A549 (cell line): ENCODE measurements around the gene KRT71. TPM values are rescaled to one million over a fixed set of nuclear protein-coding genes. Genes with fewer than 3 reads are reported as not detected.

Experiments
- ATAC-seq, 2 experiments: fragments of 200-7000 bp in 1 of 2; fragments of >200 bp in 1 of 2; cut with Nextera tagmentation in 1 of 2; cut with Tn5 transposase in 1 of 2; 3 replicates each; pipeline versions ENCODE4 v1.8.0 to v1.9.1; 2018 to 2020; ENCODE audit warnings: mild to moderate bottlenecking in 1 of 2, moderate library complexity in 1 of 2
- CTCF ChIA-PET: fragments of 300-600 bp; sonication (Branson Sonifier 250); formaldehyde crosslinking; extraction: SDS; loops from one replicate; lab custom pipeline; 2021; ENCODE audit warnings: antibody characterized with exemption, inconsistent platforms; lab: Yijun Ruan, JAX
- POLR2A ChIA-PET: fragments of 350-600 bp; formaldehyde crosslinking; extraction: SDS; loops from one replicate; lab custom pipeline; 2021; ENCODE audit warnings: antibody characterized with exemption, inconsistent platforms; lab: Yijun Ruan, JAX
- DNase-seq, 2 experiments: peaks; one replicate each; pipeline versions ENCODE4 v3.0.0 to v3.0.0-alpha.2; 2011 to 2016; ENCODE audit warnings: low read depth in 1 of 2, low spot score in 1 of 2
- FAIRE-seq: peaks from 2 replicates; lab custom pipeline; 2011; peaks lifted over from hg19 to GRCh38; lab: Jason Lieb, UNC
- H3K27ac ChIP-seq, 2 experiments: fragments of >200 bp; sonication (Bioruptor Twin); formaldehyde crosslinking; 3 replicates each; pipeline ENCODE4 v1.5.1; 2016 to 2017
- H3K4me1 ChIP-seq: fragments of >200 bp; sonication (Bioruptor Twin); formaldehyde crosslinking; 3 replicates; pipeline ENCODE4 v1.6.1; 2016
- H3K4me2 ChIP-seq: fragments of >200 bp; sonication (Bioruptor Twin); formaldehyde crosslinking; 3 replicates; pipeline ENCODE4 v1.6.1; 2016
- H3K4me3 ChIP-seq: fragments of >200 bp; sonication (Bioruptor Twin); formaldehyde crosslinking; 3 replicates; pipeline ENCODE4 v1.5.1; 2016
- H3K9me3 ChIP-seq: fragments of >200 bp; sonication (Bioruptor Twin); formaldehyde crosslinking; 3 replicates; pipeline ENCODE4 v1.6.1; 2016
- BHLHE40 ChIP-seq: IDR thresholded peaks from 2 replicates; pipeline ENCODE4 v1.6.1; 2012; ENCODE audit warnings: low read depth, low read length, inconsistent platforms
- CBX2 ChIP-seq: fragments of 200-600 bp; sonication (generic); IDR thresholded peaks from 2 replicates; pipeline ENCODE4 v1.6.1; 2016; ENCODE audit warnings: low read depth, mild to moderate bottlenecking, borderline replicate concordance
- CEBPB ChIP-seq, 2 experiments: fragments of >200 bp in 1 of 2; sonication (Bioruptor Twin) in 1 of 2; formaldehyde crosslinking in 1 of 2; IDR thresholded peaks; 2 replicates each; pipeline ENCODE4 v1.6.1; 2012 to 2016
- EHMT2 ChIP-seq: fragments of 200-600 bp; sonication (generic); IDR thresholded peaks from 2 replicates; pipeline ENCODE4 v1.6.1; 2016; ENCODE audit warnings: antibody characterized with exemption, low read depth, mild to moderate bottlenecking, moderate library complexity
- FOXS1 ChIP-seq: fragments of 250-450 bp; sonication (Bioruptor Pico); IDR thresholded peaks from 2 replicates; pipeline ENCODE4 v1.5.0; 2020; ENCODE audit warnings: mild to moderate bottlenecking, moderate library complexity
- HEYL ChIP-seq: fragments of 250-450 bp; sonication (Bioruptor Pico); IDR thresholded peaks from 2 replicates; pipeline ENCODE4 v1.8.0; 2021; ENCODE audit warnings: mild to moderate bottlenecking, moderate library complexity
- HOXB13 ChIP-seq: fragments of 250-450 bp; sonication (Bioruptor Pico); IDR thresholded peaks from 2 replicates; pipeline ENCODE4 v1.5.0; 2020; ENCODE audit warnings: low read depth, mild to moderate bottlenecking, moderate library complexity
- KDM5A ChIP-seq: fragments of 200-600 bp; sonication (generic); IDR thresholded peaks from 2 replicates; pipeline ENCODE4 v1.6.1; 2016; ENCODE audit warnings: antibody characterized with exemption, mild to moderate bottlenecking
- MAFK ChIP-seq: fragments of 450-650 bp; IDR thresholded peaks from 2 replicates; pipeline ENCODE4 v1.6.1; 2014; ENCODE audit not compliant: partially characterized antibody
- NPAS2 ChIP-seq: fragments of 250-450 bp; sonication (Bioruptor Pico); IDR thresholded peaks from 2 replicates; pipeline ENCODE4 v1.8.0; 2022; ENCODE audit warnings: mild to moderate bottlenecking, moderate library complexity, borderline replicate concordance
- NR3C1 ChIP-seq: fragments of >200 bp; sonication (Bioruptor Twin); formaldehyde crosslinking; IDR thresholded peaks from 3 replicates; pipeline ENCODE4 v1.6.1; 2017
- RAD21 ChIP-seq, 2 experiments: fragments of >200 bp in 1 of 2; sonication (Bioruptor Twin) in 1 of 2; formaldehyde crosslinking in 1 of 2; IDR thresholded peaks in 1 of 2; conservative IDR thresholded peaks in 1 of 2; 2 replicates in 1 of 2; 3 replicates in 1 of 2; pipeline ENCODE4 v1.6.1; 2012 to 2018; ENCODE audit warnings: inconsistent platforms in 1 of 2
- RCOR1 ChIP-seq: fragments of 150-350 bp; IDR thresholded peaks from 2 replicates; pipeline ENCODE4 v1.6.1; 2014; ENCODE audit warnings: antibody characterized with exemption, low read length, low read depth
- SREBF2 ChIP-seq: fragments of 450-650 bp; IDR thresholded peaks from 2 replicates; pipeline ENCODE4 v1.6.1; 2014; ENCODE audit warnings: mild to moderate bottlenecking, moderate library complexity
- ZFP36 ChIP-seq: fragments of 450-650 bp; IDR thresholded peaks from 2 replicates; pipeline ENCODE4 v1.6.1; 2014; ENCODE audit warnings: borderline replicate concordance; ENCODE audit not compliant: partially characterized antibody
- ZNF302 ChIP-seq: fragments of 250-450 bp; sonication (Bioruptor Pico); IDR thresholded peaks from 2 replicates; pipeline ENCODE4 v1.9.0; 2021; ENCODE audit warnings: inconsistent platforms, mild to moderate bottlenecking, moderate library complexity
- WGBS: methylation state at CpG from one replicate; pipeline ENCODE4 v1.1.6; 2017; ENCODE audit errors: missing lambda C conversion rate; 5-methylcytosine and 5-hydroxymethylcytosine counted together
- polyA plus RNA-seq, 4 experiments: library from polyadenylated mRNA; depleted of rRNA in 3 of 4; stranded (reverse); fragments of >200 nt; fragmentation: RNase III in 1 of 4; extraction: RNeasy Plus Mini Kit Qiagen cat#74134 plus additional on column Dnase treatment in 1 of 4; gene quantifications; 2 replicates in 3 of 4; 3 replicates in 1 of 4; pipeline ENCODE4 v1.2.3, GENCODE V29; 2011 to 2017
- TF ChIP-seq, protein P1 (sequence below): fragments of 200-600 bp; sonication (generic); IDR thresholded peaks from 2 replicates; pipeline ENCODE4 v1.6.1; 2016; ENCODE audit warnings: antibody characterized with exemption, mild to moderate bottlenecking, moderate library complexity
- TF ChIP-seq, protein P2 (sequence below): fragments of >200 bp; sonication (Bioruptor Twin); formaldehyde crosslinking; IDR thresholded peaks from 2 replicates; pipeline ENCODE4 v1.6.1; 2016
- TF ChIP-seq, protein P3 (sequence below): IDR thresholded peaks from 2 replicates; pipeline ENCODE4 v1.6.1; 2012; ENCODE audit warnings: low read depth, borderline replicate concordance
- TF ChIP-seq, protein P4 (sequence below): fragments of >200 bp; sonication (Bioruptor Twin); formaldehyde crosslinking; IDR thresholded peaks from 3 replicates; pipeline ENCODE4 v1.6.1; 2016
- TF ChIP-seq, protein P5 (sequence below): fragments of 150-350 bp; IDR thresholded peaks from 2 replicates; pipeline ENCODE4 v1.6.1; 2014; ENCODE audit warnings: low read depth, mild to moderate bottlenecking, low read length

KRT71 gene
- polyA plus RNA-seq, 2 of the 4 experiments (the other 2 are of a cell fraction): not detected

DNA sequence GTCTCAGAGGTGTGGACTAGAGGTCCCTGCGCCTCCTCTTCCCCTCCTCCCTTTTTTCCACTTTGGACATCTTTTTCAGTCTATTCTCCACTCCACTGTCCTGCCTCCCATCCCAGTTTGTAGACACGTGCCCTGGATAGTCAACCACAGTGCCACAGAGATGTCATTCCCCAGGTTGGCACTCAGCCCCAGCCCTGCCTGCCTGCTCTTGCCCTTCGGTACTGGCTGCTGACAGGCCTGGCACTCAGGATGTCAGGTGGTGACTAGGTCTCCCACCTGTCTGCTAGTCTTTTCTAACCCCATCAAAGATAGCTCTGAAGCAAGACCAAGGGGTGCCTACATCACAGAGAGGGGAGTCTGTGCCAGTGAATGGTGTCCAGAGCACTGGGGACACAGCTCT is 15.8 kb downstream of the KRT71 start:
- H3K27ac ChIP-seq: no peak overlapping the region
- POLR2A ChIA-PET: no interaction called here
- H3K4me2 ChIP-seq: no peak overlapping the region
- no peaks in the 10 kb centered on the region for H3K9me3 ChIP-seq
- no peak for DNase-seq
- ATAC-seq: no peak
- H3K4me1 ChIP-seq: peaks cover 21% of the 10 kb centered on the region
- FAIRE-seq: no peak
- TF ChIP-seq EHMT2 (no peak), ZFP36 (no peak), NPAS2 (CRISPR knock-in tag) (no peak), CBX2 (no peak), BHLHE40 (no peak), HOXB13 (CRISPR knock-in tag) (no peak), HEYL (CRISPR knock-in tag) (no peak), RCOR1 (no peak), ZNF302 (CRISPR knock-in tag) (no peak)
- TF ChIP-seq, protein P1, sequence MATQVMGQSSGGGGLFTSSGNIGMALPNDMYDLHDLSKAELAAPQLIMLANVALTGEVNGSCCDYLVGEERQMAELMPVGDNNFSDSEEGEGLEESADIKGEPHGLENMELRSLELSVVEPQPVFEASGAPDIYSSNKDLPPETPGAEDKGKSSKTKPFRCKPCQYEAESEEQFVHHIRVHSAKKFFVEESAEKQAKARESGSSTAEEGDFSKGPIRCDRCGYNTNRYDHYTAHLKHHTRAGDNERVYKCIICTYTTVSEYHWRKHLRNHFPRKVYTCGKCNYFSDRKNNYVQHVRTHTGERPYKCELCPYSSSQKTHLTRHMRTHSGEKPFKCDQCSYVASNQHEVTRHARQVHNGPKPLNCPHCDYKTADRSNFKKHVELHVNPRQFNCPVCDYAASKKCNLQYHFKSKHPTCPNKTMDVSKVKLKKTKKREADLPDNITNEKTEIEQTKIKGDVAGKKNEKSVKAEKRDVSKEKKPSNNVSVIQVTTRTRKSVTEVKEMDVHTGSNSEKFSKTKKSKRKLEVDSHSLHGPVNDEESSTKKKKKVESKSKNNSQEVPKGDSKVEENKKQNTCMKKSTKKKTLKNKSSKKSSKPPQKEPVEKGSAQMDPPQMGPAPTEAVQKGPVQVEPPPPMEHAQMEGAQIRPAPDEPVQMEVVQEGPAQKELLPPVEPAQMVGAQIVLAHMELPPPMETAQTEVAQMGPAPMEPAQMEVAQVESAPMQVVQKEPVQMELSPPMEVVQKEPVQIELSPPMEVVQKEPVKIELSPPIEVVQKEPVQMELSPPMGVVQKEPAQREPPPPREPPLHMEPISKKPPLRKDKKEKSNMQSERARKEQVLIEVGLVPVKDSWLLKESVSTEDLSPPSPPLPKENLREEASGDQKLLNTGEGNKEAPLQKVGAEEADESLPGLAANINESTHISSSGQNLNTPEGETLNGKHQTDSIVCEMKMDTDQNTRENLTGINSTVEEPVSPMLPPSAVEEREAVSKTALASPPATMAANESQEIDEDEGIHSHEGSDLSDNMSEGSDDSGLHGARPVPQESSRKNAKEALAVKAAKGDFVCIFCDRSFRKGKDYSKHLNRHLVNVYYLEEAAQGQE: no peak
- TF ChIP-seq, protein P2, sequence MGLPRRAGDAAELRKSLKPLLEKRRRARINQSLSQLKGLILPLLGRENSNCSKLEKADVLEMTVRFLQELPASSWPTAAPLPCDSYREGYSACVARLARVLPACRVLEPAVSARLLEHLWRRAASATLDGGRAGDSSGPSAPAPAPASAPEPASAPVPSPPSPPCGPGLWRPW: no peak
- TF ChIP-seq, protein P3, sequence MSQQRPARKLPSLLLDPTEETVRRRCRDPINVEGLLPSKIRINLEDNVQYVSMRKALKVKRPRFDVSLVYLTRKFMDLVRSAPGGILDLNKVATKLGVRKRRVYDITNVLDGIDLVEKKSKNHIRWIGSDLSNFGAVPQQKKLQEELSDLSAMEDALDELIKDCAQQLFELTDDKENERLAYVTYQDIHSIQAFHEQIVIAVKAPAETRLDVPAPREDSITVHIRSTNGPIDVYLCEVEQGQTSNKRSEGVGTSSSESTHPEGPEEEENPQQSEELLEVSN: no peak
- TF ChIP-seq, protein P4, sequence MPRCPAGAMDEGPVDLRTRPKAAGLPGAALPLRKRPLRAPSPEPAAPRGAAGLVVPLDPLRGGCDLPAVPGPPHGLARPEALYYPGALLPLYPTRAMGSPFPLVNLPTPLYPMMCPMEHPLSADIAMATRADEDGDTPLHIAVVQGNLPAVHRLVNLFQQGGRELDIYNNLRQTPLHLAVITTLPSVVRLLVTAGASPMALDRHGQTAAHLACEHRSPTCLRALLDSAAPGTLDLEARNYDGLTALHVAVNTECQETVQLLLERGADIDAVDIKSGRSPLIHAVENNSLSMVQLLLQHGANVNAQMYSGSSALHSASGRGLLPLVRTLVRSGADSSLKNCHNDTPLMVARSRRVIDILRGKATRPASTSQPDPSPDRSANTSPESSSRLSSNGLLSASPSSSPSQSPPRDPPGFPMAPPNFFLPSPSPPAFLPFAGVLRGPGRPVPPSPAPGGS: no peak
- TF ChIP-seq, protein P5, sequence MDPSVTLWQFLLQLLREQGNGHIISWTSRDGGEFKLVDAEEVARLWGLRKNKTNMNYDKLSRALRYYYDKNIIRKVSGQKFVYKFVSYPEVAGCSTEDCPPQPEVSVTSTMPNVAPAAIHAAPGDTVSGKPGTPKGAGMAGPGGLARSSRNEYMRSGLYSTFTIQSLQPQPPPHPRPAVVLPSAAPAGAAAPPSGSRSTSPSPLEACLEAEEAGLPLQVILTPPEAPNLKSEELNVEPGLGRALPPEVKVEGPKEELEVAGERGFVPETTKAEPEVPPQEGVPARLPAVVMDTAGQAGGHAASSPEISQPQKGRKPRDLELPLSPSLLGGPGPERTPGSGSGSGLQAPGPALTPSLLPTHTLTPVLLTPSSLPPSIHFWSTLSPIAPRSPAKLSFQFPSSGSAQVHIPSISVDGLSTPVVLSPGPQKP: no peak
- 81% methylated on average over 3 of the region's 3 CpGs for WGBS
- H3K4me3 ChIP-seq: no peak overlapping the region
- CTCF ChIA-PET: interaction anchor here (0.8 to 1.6 kb wide), 6 partner anchors 13 to 165 kb away, joined by 3 to 6 read pairs (median 4); partner anchors contain the start of gene KRT71

DNA sequence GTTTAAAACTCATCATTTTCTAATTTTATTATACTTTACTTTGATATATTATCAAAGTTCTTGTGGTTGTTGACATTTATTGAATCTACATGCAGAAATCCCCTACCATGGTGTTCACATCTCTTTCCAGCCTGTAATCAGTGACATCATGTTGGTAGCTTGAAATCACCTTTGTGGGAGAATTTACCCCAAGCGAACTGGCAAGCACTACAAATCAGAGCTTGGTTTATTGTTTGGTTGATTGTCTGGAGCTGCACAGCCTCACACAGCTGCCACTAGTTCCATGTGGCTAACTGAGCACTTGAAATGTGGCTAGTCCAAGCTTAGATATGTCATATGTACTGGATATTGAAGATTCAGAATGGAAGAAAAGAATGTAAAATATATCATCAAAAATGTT is 17.4 kb downstream of the KRT71 start:
- 0% methylated on average over 1 of the region's 1 CpG for WGBS
- no peak overlapping the region for H3K27ac ChIP-seq
- no peak for FAIRE-seq
- H3K4me1 ChIP-seq: peaks cover 21% of the 10 kb centered on the region
- ChIA-PET CTCF (interaction anchor here (1.0 to 5.8 kb wide), 9 partner anchors 9 to 380 kb away, joined by 3 to 31 read pairs (median 7); no protein-coding TSS in a partner anchor), POLR2A (no interaction called here)
- no peak overlapping the region for H3K4me2 ChIP-seq
- no peaks in the 10 kb centered on the region for H3K9me3 ChIP-seq
- ATAC-seq: no peak
- TF ChIP-seq NPAS2 (CRISPR knock-in tag) (no peak), KDM5A (no peak), RAD21 (conservative IDR thresholded peaks at IDR 0.05 in 1 of 2, IDR thresholded peaks at IDR 0.05 in 1 of 2) (no peak), SREBF2 (no peak), CEBPB (IDR thresholded peaks at IDR 0.05) (no peak), NR3C1 (no peak), MAFK (no peak), FOXS1 (no peak)
- TF ChIP-seq, all 56 proteins: peak for 0
- H3K4me3 ChIP-seq: no peak overlapping the region
- no peak for DNase-seq
